ENCODE measurements around the gene C2orf49. TPM values are rescaled to one million over a fixed set of nuclear protein-coding genes. Genes with fewer than 3 reads are reported as not detected.

C2orf49 gene
- total and polyA plus RNA-seq, 8 donors = 4.2 to 10.2 (median 6.7) TPM

- intact Hi-C loops (cut with DNase I) = loop anchor here in 2 of 3 donors (5.0 kb wide), 1 partner anchor 146 kb away; no protein-coding TSS in a partner anchor
- H3K36me3 ChIP-seq = no peaks in the 10 kb centered on the region
- FAIRE-seq (no peak), ATAC-seq (no peak), DNase-seq (no peak)
- no peaks in the 10 kb centered on the region for H3K4me1 ChIP-seq
- TF ChIP-seq, protein P1, sequence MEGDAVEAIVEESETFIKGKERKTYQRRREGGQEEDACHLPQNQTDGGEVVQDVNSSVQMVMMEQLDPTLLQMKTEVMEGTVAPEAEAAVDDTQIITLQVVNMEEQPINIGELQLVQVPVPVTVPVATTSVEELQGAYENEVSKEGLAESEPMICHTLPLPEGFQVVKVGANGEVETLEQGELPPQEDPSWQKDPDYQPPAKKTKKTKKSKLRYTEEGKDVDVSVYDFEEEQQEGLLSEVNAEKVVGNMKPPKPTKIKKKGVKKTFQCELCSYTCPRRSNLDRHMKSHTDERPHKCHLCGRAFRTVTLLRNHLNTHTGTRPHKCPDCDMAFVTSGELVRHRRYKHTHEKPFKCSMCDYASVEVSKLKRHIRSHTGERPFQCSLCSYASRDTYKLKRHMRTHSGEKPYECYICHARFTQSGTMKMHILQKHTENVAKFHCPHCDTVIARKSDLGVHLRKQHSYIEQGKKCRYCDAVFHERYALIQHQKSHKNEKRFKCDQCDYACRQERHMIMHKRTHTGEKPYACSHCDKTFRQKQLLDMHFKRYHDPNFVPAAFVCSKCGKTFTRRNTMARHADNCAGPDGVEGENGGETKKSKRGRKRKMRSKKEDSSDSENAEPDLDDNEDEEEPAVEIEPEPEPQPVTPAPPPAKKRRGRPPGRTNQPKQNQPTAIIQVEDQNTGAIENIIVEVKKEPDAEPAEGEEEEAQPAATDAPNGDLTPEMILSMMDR (IDR thresholded peaks at IDR 0.05) = no peak
- no peak overlapping the region for H3K4me3 ChIP-seq
- no peaks in the 10 kb centered on the region for H3K9me3 ChIP-seq
- no peak overlapping the region for H3K27ac ChIP-seq
- no peaks in the 10 kb centered on the region for H3K27me3 ChIP-seq
- 78 to 89% methylated on average over 10 of the region's 10 CpGs for WGBS, 2 donors
Observed at GRCh38 chr2:105371156-105371555, 33.8 kb downstream of the C2orf49 start.

- no peak for DNase-seq
- intact Hi-C loops (cut with DNase I) = loop anchor here in 2 of 3 donors (5.0 kb wide), 1 partner anchor 145 kb away; no protein-coding TSS in a partner anchor
- H3K4me1 ChIP-seq = no peaks in the 10 kb centered on the region
- H3K27ac ChIP-seq = no peak overlapping the region
- no peaks in the 10 kb centered on the region for H3K9me3 ChIP-seq
- TF ChIP-seq, protein P1 (IDR thresholded peaks at IDR 0.05) = no peak
- H3K27me3 ChIP-seq = no peaks in the 10 kb centered on the region
- WGBS, 2 donors = 69 to 71% methylated on average over 4 of the region's 4 CpGs
- no peak for ATAC-seq
- H3K36me3 ChIP-seq = no peaks in the 10 kb centered on the region
- FAIRE-seq = no peak
- H3K4me3 ChIP-seq = no peak overlapping the region
Observed at GRCh38 chr2:105371810-105372209, 34.5 kb downstream of the C2orf49 start.

GRCh38 chr2:105373344-105373781 is 36.0 kb downstream of the C2orf49 start:
- H3K27me3 ChIP-seq = no peaks in the 10 kb centered on the region
- FAIRE-seq = no peak
- DNase-seq = no peak
- no peaks in the 10 kb centered on the region for H3K9me3 ChIP-seq
- no peak overlapping the region for H3K27ac ChIP-seq
- 33 to 48% methylated on average over 9 of the region's 9 CpGs for WGBS, 2 donors
- H3K4me3 ChIP-seq = no peak overlapping the region
- TF ChIP-seq, protein P1 (IDR thresholded peaks at IDR 0.05) = no peak
- intact Hi-C loops (cut with DNase I) = loop anchor here in 2 of 3 donors (5.0 kb wide), 1 partner anchor 144 kb away; no protein-coding TSS in a partner anchor
- ATAC-seq = no peak
- no peaks in the 10 kb centered on the region for H3K36me3 ChIP-seq
- no peaks in the 10 kb centered on the region for H3K4me1 ChIP-seq

GRCh38 chr2:105373895-105374401 is 36.6 kb downstream of the C2orf49 start:
- no peak for DNase-seq
- Histone ChIP-seq H3K9me3 (no peaks in the 10 kb centered on the region), H3K27ac (no peak overlapping the region), H3K36me3 (no peaks in the 10 kb centered on the region), H3K4me3 (no peak overlapping the region), H3K4me1 (no peaks in the 10 kb centered on the region), H3K27me3 (no peaks in the 10 kb centered on the region)
- TF ChIP-seq, protein P1 (IDR thresholded peaks at IDR 0.05) = no peak
- no peak for FAIRE-seq
- no peak for ATAC-seq
- WGBS, 2 donors = 83 to 87% methylated on average over 9 of the region's 9 CpGs
- intact Hi-C loops (cut with DNase I) = loop anchor here in 2 of 3 donors (5.0 kb wide), 1 partner anchor 143 kb away; no protein-coding TSS in a partner anchor

- FAIRE-seq (no peak), ATAC-seq (peak in 2 of 4 donors; percentile 31 to 50), DNase-seq (no peak)
- Histone ChIP-seq H3K4me1 (no peaks in the 10 kb centered on the region), H3K4me3 (no peak overlapping the region), H3K27me3 (no peaks in the 10 kb centered on the region), H3K9me3 (no peaks in the 10 kb centered on the region), H3K27ac (no peak overlapping the region), H3K36me3 (no peaks in the 10 kb centered on the region)
- TF ChIP-seq, protein P1 (IDR thresholded peaks at IDR 0.05) = no peak
- intact Hi-C loops (cut with DNase I) = no loop called here
- WGBS, 2 donors = 70 to 73% methylated on average over 15 of the region's 15 CpGs
Observed at GRCh38 chr2:105375001-105375561, 37.7 kb downstream of the C2orf49 start.

Measured in pancreas (tissue), 10 donors.